GM10847 (cell line): ENCODE results near the gene ANGEL2.

Experiments
- POLR2A ChIP-seq: IDR thresholded peaks from 2 replicates; pipeline ENCODE4 v1.6.1; 2011; ENCODE audit not compliant: insufficient read length; ENCODE audit errors: extremely low read depth

The ANGEL2 gene

DNA sequence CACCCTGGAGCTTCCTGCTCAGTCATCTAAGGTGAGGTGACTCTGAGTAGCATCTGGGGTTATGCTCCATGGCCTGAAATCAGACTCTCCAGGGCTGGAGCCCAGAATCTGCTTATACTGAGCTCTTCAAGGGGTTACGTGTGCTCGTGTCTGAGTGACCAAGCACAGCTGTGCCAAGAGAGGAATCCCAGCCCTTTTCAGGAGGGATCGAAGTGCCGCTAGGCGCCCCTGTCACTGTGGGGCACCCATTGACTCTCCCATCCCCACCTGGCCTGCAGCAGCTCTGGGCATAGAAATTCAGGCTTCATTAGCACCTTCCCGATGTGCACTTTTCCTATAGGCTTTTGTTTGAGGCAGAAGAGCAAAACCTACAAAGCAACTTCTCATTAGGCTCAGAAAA lies 51.6 kb downstream of the ANGEL2 start:
- no peak for TF ChIP-seq POLR2A

DNA sequence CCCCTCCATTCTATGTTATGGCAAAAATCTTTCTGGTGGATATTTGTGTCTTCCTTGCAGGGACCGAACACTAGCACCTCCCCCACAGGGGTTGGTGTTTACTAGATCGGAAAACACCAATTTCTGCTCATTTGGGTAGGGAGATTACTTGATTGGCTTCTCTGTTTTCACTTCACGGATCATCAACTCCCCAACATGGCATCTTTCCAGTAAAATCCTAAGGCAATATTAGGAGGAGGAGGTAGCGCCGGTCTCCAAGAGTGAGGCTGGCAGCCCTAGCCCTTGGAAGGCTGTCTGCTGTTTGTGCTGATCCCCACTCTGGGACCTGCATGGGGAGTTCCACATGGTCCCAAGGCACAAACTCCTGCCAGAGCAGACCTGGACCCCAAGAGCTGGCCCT lies 53.2 kb downstream of the ANGEL2 start:
- no peak for TF ChIP-seq POLR2A

DNA sequence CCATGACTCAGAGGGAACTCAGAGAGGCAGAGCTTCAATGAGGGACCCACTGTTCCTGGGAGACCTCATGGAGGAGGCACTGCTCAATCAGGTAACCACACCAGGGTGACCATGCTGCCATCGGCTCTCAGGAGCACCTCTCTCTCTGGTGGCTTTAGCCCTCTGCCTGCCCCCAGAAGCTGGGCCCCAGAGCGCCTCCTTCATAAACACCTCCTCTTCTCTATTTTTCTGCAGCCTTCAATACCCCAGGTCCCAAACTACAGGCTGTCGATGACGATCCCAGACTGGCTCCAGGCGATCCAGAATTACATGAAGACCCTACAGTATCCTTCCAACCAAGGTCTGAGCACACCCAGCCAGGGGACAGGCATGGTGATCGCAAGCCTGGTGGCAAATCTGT lies 54.7 kb downstream of the ANGEL2 start:
- TF ChIP-seq POLR2A, result no peak

DNA sequence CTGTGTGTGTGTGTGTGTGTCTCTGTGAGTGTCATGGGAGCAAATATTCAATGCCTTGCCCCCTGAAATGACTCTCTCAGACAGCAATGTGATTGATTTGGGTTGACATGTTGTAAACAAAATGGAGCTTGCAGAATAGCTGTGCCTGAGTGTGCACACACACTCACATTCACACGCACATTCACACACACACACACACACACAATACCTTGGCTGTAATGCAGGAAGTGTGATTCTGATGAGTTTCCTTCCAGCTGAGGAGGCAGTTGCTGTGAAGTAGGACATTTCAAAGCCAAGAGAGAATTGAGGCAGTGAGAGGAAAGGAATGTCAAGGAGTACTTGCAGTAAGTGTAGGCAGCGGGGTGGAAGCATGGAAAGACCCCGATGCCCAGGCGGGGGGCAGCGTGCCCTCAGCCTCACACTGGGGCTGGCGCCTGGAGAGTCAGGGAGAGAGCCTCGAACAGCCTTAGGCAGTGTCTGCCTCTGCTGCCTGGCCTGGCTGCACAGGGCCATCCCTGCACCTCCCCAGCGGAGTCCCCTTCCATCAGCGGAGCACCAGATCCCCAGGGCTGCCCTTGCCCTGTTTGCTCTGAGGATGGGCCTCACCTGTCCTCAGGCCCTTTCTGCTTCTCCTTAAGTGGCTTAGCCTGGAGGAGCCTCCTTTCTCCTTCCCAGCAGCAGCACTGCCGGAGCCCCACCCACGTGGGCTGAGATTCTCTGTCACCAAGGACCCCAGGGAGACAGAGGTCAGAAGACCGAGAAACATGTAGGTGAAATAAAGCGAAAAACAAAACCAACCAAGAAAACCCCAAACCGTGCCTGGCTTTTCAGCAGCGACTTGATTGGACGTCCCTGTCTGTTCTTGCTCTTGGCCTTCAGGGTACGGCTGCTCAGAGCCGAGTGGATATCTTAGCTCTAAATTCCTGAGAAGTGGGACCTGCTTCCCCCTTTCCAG lies 56.1 kb downstream of the ANGEL2 start:
- no peak for TF ChIP-seq POLR2A

DNA sequence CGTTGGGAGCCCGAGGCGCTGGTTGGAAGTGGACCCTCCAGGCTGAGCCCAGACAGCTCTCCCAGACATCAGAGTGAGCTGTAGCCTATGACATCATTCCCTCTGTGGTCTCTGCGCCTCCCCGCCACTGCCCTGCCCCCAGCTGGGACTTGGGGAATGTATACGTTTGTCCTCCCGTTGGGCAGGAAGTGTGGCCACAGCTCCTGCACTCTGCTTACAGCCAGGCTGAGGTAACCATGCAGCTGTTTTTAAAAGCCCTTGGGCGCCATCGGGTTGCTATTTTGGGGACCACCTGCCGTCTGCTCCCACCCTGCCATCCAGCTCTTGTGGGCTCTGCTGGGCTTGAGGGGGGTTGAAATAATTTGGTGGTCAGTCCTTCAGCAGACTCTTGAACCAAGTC lies 57.5 kb downstream of the ANGEL2 start:
- no peak for TF ChIP-seq POLR2A

DNA sequence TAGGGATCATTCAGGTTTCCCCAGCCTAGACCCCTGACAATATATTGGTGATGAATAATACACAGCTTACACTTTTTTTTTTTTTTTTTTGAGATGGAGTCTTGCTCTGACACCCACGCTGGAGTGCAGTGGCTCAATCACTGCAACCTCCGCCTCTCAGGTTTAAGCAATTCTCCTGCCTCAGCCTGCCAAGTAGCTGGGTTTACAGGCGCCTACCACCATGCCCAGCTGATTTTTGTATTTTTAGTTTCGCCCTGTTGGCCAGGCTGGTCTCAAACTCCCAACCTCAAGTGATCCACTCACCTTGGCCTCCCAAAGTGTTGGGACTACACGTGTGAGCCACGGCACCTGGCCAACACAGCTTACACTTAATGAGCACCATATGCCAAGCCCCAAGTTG lies 58.1 kb downstream of the ANGEL2 start:
- no peak for TF ChIP-seq POLR2A

DNA sequence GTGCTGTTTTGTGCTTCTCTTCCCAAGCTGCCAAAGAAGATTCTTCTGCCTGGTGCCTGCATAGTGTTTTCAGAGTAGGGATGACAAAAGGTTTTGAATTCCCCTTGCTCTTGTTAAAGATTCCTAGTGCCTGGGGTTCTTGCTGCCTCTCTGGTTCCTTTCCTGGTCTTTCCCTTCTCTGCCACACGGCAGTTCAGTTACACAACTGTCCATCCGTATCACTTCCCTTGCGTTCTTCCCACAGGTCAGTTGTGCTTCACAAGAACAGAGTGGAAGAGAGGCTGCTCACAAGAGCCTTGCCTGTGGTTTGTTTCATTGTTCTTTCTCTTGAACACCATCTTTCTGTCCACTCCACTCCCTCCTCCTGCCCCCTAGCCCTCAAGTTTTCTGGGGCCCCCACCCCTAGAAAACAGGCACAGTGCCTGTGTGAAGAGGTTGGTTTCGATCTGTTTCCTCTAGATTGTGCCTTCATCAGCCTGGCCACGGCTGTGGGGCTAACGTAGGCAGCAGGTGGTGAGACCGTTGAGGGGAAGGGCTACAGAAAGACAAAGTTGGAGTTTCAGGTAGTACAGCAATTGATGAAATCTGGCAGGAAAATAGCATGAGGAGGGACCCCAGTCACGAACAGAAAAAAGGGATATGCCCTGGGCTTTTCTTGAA lies 59.6 kb downstream of the ANGEL2 start:
- TF ChIP-seq POLR2A, result no peak

DNA sequence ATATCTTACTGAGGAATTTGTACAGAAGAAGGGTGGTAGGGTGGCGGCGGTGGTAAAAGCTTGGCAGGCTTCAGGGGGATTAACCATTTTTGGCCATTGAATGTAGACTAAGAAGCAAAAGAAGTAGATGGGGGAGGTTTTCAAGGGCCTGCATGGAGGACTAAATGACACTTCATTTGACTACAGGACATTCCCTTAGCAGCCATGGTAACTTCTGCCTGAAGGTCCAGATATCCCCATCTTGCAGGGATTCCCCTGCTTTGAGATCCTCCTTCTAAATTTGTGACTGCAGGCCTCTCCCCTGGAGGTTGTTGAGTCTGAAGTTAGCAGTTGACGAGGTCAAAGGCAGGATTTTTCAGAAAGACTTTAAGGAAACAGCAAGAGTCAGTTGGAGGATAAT lies 60.6 kb downstream of the ANGEL2 start:
- no peak for TF ChIP-seq POLR2A

DNA sequence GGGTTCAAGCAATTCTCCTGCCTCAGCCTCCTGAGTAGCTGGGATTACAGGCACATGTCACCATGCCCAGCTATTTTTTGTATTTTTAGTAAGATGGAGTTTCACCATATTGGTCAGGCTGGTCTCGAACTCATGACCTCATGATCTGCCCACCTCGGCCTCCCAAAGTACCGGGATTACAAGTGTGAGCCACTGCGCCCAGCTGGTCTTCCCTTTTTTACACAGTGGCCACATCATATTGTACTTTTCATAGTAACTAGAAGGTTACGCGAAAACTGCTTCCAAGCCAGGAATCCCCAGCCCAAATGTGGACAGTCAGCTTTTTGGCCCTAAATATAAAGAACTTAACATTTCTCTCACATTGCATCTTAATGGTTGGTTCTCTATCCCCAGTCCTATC lies 61.2 kb downstream of the ANGEL2 start:
- TF ChIP-seq POLR2A, result no peak

DNA sequence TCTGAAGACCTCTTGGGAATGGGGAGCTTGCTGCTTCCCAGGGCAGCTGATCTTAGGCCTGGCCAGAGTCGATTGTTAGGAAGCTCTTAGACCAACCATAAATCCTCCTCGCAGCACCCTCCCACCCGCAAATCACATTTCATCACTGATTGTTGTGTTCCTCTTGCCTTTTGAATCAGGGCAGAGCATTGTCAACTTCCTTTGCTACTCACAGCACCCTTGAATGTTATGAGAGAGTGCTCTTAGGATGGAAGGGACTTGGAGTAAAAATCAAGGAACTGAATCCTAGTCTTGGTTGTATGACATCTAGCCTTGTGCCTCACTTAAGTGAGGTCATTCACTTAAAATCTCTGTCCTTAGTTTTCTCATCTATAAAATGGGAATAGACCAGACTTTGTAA lies 62.3 kb downstream of the ANGEL2 start:
- no peak for TF ChIP-seq POLR2A

DNA sequence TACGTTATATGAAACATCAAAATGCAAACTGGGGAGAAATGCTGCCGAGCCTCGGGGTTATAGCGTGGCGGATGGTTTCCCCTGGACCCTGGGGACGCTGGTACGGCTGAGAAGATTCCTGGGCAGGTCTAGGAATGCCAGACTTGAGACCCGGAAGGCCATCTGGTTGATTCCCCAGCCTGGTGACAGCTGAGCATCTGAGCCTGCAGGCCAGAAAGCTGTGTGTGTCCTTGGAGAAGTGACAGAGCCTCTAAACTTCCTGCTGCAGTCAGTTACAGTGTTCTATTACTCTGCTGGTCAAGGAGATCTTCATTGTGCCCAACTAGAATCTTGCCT lies 63.1 kb downstream of the ANGEL2 start:
- no peak for TF ChIP-seq POLR2A

DNA sequence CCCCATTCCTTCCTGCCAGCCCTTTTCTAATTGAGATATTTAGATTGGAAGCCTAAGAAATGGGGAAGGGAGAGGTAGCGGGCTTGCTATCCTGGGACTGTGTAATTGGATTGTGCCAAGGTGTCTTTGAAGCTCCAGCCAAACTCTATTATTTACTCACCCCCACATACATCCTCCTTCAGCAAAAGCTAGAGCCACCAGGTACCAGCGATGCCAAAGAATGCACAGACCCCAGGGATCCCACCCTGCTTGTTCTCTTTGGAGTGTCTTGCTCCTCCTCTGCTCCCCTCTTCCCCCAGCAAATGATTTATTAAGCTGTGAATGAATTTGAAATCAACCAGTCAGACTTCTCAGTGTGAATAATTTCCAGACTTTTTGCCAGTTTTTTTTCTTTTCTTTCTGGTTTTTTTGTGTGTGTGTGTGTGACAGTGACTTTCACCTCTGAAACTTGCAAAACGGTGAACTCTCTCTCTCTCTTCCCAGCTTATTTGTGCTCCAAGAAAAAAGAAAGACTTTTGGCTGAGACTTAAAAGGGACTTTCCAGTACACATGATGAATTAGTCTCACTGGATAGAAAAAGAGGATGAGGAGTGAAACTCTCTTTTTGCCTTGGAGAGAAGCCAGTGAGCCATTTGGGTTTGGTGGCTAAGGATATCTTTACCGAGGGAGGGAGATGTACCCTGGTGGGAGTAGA lies 63.6 kb downstream of the ANGEL2 start:
- TF ChIP-seq POLR2A, result no peak

DNA sequence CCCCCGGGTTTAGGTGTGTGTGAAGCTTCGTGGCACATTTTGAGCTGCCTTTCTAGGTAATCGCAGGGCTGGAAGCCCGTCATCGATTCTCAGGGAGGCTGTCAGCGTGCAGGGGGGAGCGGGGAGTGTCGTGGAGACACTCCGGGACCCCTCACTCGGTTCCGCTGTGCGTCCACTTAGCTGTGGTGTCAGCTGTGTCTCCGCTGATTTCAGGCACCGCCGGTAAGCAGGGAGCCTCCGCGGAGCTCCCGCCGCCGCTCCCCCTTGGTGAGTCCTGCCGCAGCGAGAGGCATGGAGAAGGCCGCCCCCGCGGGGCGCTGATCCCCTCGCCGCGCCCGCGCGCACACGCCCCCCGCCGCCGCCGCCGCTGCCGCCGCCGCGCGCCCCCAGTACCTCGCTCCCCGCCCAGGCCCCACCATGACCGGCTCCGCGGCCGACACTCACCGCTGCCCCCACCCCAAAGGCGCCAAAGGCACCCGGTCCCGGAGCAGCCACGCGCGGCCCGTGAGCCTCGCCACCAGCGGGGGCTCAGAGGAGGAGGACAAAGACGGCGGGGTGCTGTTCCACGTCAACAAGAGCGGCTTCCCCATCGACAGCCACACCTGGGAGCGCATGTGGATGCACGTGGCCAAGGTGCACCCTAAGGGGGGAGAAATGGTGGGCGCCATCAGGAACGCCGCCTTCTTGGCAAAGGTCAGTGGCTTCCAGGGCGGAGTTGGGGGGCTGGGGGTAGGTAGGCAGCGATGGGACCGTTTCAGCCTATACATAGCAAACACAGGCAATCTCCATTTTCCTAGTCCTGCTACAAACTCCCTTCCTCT lies 64.3 kb downstream of the ANGEL2 start:
- no peak for TF ChIP-seq POLR2A

DNA sequence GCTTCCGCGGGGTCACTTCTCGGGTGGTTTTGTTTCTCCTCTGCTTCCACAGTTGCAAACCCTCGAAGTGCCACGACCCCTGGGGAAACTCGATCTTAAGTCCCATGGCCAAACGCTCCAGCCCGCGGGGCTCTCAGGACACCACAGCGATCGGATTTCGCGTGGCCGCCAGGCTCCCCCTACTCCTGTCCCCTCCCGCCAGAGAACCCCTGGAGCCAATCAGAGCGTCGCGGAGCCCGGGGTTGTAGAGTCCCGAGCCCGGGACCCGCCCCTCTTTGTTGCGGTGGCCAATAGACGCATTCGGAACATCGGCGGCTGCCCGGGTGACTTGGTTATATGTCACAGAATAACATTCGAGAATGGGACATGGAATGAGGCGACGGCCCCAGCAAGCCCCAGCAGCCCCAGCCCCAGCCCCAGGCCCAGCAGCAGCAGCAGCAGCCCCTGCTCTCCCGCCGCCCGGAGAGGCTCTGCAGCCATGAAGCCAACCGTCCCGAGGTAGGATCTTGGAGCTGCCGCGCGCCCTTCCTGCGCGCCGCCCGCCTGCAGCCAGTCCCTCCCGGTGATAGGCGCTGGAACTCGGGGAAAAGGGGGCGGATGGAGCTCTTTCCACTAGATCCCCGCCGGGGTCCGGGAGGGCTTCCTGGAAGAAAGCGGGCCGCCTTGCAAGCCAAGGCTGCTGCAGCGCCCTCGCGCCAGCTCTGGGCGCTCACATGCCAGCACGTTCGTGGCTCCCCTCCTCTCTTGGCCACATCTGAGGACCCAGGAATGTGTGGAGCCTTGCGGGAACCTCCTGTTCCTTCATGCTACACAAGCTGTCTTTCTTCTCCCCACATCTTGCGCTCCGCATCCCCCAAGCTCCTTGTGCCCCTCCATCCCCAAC lies 65.2 kb downstream of the ANGEL2 start, which contains the start of gene VASH2:
TSS of gene VASH2 (plus strand) at position 299 of the 883 bp plus-strand sequence. CDS start 1,002 bp downstream, outside the sequence.
- TF ChIP-seq POLR2A, result peak; percentile 31
